Activated CD8-positive, alpha-beta T cell treated with anti-CD3 and anti-CD28 coated beads for 36 hours (primary cell): ENCODE data around the gene NNAT. TPM values are rescaled to one million over a fixed set of nuclear protein-coding genes. Genes with fewer than 3 reads are reported as not detected.

ENCODE experiments used
- ATAC-seq: fragments of 200-7000 bp; cut with Tn5 transposase; one replicate; pipeline ENCODE4 v1.10.0; 2021; ENCODE audit warnings: mild to moderate bottlenecking, moderate library complexity
- CTCF ChIA-PET: fragments of 350-600 bp; sonication (Branson Sonifier 250); formaldehyde crosslinking; loops from one replicate; lab custom pipeline; 2021; ENCODE audit warnings: antibody characterized with exemption; lab: Charles Lee
- POLR2A ChIA-PET: fragments of 350-600 bp; sonication (Branson Sonifier 250); formaldehyde crosslinking; loops from one replicate; lab custom pipeline; 2021; ENCODE audit warnings: antibody characterized with exemption; lab: Charles Lee
- DNase-seq: peaks from one replicate; pipeline ENCODE4 v3.0.0-alpha.2; 2020
- H3K27ac Mint-ChIP-seq: one replicate; pipeline ENCODE4 v1.8.0; 2021; ENCODE audit warnings: mild to moderate bottlenecking, mixed read lengths
- H3K27me3 Mint-ChIP-seq: one replicate; pipeline ENCODE4 v1.8.0; 2021; ENCODE audit warnings: mixed read lengths
- H3K36me3 Mint-ChIP-seq: one replicate; pipeline ENCODE4 v1.8.0; 2021; ENCODE audit warnings: low read depth, mixed read lengths
- H3K4me1 Mint-ChIP-seq: one replicate; pipeline ENCODE4 v1.8.0; 2021; ENCODE audit warnings: low read depth, mixed read lengths
- H3K4me3 Mint-ChIP-seq: one replicate; pipeline ENCODE4 v1.8.0; 2021; ENCODE audit warnings: mild to moderate bottlenecking, moderate library complexity, mixed read lengths
- H3K9me3 Mint-ChIP-seq: one replicate; pipeline ENCODE4 v1.8.0; 2021; ENCODE audit warnings: mixed read lengths
- intact Hi-C: fragments of 100-400 bp; cut with micrococcal nuclease; formaldehyde crosslinking; loops from one replicate; pipeline ENCODE4 v1.10.0; 2022
- total RNA-seq, 2 experiments: library from RNA; stranded (reverse); gene quantifications; one replicate each; pipeline ENCODE4 v1.2.3, GENCODE V29; 2021
- TF ChIP-seq, protein P1 (sequence below): fragments of 200-600 bp; IDR thresholded peaks from one replicate; pipeline ENCODE4 v1.8.0; 2022; ENCODE audit warnings: antibody characterized with exemption, mild to moderate bottlenecking

Gene NNAT
- total RNA-seq, 2 experiments from 2014 or later = 0.47 TPM; not detected in 1

DNA sequence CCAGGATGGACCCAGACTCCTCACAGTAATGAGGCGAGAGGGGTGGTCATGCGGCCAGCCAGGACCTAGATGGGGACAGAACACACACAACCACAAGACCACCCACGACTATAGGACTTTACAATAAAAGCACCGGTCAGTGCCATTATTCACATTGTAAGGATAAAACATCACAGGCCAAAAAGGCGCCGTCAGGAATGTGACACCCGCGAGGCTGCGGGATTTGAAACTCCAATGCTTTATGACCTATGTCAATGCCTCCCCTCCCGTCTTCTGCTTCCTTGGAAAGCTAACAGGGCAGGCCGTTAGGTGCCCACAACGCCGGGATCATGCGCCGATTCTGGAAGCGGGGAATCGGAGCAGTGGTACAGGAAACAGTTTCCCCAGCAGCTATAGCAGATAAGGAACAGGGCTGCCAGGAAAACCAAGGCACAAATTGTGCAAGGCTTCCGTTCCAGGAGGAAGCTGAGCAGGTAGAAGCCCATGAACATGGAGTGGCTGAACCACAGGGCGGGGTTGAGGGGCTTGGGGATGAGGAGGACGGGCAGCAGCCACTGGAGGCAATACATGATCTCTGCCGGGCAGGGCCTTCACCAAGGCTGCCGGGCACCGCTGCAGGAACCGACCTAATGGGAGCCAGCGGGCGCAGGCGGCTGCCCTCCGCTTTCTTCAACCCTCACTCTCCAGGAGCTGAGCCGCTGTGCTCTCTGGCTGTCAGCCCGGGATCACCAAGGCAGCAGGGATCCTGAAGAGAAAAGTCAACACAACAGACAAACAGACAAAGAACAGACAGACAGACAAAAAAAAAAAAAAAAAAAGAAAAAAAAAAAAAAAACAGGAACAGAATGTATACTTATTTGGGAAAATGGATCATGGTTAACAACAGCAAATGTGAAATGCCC, 2.2 kb upstream of the NNAT start:
- no peak for DNase-seq
- ATAC-seq = no peak
- intact Hi-C loops = no loop called here
- no peak overlapping the region for H3K27ac Mint-ChIP-seq
- CTCF ChIA-PET = no interaction called here
- H3K36me3 Mint-ChIP-seq = peaks cover 16% of the 10 kb centered on the region
- H3K9me3 Mint-ChIP-seq = no peaks in the 10 kb centered on the region
- POLR2A ChIA-PET = interaction anchor here (0.7 kb wide), 1 partner anchor 631 kb away, joined by 4 read pairs; no protein-coding TSS in a partner anchor
- H3K27me3 Mint-ChIP-seq = no peaks in the 10 kb centered on the region
- TF ChIP-seq, protein P1, sequence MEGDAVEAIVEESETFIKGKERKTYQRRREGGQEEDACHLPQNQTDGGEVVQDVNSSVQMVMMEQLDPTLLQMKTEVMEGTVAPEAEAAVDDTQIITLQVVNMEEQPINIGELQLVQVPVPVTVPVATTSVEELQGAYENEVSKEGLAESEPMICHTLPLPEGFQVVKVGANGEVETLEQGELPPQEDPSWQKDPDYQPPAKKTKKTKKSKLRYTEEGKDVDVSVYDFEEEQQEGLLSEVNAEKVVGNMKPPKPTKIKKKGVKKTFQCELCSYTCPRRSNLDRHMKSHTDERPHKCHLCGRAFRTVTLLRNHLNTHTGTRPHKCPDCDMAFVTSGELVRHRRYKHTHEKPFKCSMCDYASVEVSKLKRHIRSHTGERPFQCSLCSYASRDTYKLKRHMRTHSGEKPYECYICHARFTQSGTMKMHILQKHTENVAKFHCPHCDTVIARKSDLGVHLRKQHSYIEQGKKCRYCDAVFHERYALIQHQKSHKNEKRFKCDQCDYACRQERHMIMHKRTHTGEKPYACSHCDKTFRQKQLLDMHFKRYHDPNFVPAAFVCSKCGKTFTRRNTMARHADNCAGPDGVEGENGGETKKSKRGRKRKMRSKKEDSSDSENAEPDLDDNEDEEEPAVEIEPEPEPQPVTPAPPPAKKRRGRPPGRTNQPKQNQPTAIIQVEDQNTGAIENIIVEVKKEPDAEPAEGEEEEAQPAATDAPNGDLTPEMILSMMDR = no peak
- H3K4me3 Mint-ChIP-seq = no peak overlapping the region
- peaks cover 28% of the 10 kb centered on the region for H3K4me1 Mint-ChIP-seq

DNA sequence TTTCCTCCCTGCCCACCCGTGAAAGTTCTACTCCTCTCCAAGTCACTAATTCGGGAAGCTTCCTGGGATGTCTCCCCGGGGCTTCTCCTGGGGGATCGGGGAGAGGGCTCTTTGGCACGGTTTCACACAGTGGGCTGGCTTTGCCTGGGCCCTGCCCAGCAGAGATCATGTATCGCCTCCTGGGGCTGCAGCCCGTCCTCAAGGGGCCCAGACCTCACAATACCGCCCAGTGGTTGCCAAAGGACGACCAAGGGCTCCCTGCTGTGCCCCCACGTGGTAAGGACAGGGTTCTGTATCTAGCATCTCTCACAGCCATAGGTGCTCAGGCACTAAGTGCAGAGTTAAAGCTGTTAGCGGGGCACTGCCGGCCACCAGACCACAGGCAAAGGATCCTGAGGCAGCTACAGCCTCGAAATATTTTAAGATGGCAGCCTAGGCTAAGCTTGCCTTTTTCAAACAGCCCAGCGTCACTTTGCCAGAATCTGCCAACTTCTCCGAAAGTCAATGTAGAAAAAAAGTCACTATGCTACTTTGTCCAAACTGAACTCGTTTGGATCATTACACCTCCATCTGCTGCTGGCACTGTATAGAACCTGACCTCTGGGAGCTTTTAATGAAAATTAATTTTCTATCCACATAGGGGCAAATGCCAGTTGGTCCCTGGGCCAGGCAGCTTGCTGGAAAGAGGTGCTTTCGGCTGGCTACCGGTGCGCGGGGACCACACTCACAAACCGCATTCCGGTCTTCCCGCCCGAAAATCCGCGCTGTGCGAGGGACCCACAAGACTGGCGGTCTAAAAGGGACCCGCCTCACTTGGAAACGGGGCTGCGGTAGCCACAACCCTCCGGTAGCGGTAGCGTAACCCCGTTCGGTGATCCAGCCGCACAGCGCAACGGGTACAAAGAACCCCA, 1.3 kb upstream of the NNAT start:
- intact Hi-C loops = no loop called here
- POLR2A ChIA-PET = interaction anchor here (0.7 kb wide), 1 partner anchor 630 kb away, joined by 4 read pairs; no protein-coding TSS in a partner anchor
- Mint-ChIP-seq H3K27ac (no peak overlapping the region), H3K27me3 (no peaks in the 10 kb centered on the region), H3K36me3 (peaks cover 14% of the 10 kb centered on the region), H3K4me3 (peak overlapping the region; percentile 50), H3K4me1 (peaks cover 36% of the 10 kb centered on the region), H3K9me3 (no peaks in the 10 kb centered on the region)
- CTCF ChIA-PET = no interaction called here
- DNase-seq (no peak), ATAC-seq (no peak)
- TF ChIP-seq, protein P1 = no peak

DNA sequence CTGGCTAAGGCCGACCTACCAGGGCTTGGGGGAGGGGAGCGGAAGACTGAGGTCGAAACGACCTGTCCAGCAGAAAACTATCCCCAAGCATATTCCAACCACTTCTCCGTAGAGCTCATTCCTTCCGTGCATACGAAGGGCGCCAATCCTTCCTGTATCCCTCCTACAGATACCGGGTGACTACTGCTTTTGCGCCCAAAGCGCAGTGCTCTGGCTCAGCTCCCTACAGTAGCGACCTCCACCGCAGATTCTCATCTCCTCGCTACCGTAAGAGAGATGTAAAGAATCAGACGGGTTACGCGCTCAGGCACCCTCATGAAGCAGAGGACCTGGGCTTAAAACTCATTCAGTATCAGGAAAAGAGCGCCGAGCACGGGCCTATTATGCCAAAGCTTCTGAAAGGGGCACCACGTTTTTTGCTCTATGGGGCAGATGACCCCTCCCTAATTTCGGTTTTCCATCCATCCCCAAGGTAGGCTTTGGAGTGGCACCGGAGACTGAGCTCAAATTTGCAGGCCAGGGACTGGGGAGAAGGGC, 563 bp upstream of the NNAT start:
- Mint-ChIP-seq H3K27ac (no peak overlapping the region), H3K4me1 (peaks cover 43% of the 10 kb centered on the region), H3K27me3 (no peaks in the 10 kb centered on the region), H3K36me3 (peaks cover 14% of the 10 kb centered on the region), H3K9me3 (no peaks in the 10 kb centered on the region), H3K4me3 (peak overlapping the region; percentile 50)
- DNase-seq = no peak
- ATAC-seq = no peak
- ChIA-PET POLR2A (no interaction called here), CTCF (no interaction called here)
- TF ChIP-seq, protein P1 = no peak
- intact Hi-C loops = no loop called here

GRCh38 chr20:37522260-37523011, 1.4 kb downstream of the NNAT start:
- H3K27ac Mint-ChIP-seq = no peak overlapping the region
- TF ChIP-seq, protein P1 = no peak
- POLR2A ChIA-PET = no interaction called here
- peaks cover 48% of the 10 kb centered on the region for H3K4me1 Mint-ChIP-seq
- no peaks in the 10 kb centered on the region for H3K27me3 Mint-ChIP-seq
- ATAC-seq (no peak), DNase-seq (no peak)
- intact Hi-C loops = no loop called here
- H3K36me3 Mint-ChIP-seq = peaks cover 14% of the 10 kb centered on the region
- H3K4me3 Mint-ChIP-seq = no peak overlapping the region
- H3K9me3 Mint-ChIP-seq = no peaks in the 10 kb centered on the region
- CTCF ChIA-PET = interaction anchor here (0.6 kb wide), 1 partner anchor 344 kb away, joined by 3 read pairs; the partner anchor contains the start of gene RPN2
